Smooth muscle cell of the brain vasculature (primary cell): ENCODE measurements around the gene SEL1L2.
"Not testable (repeated sequence)": the region's sequence is repeated elsewhere in the genome, so short reads cannot be mapped to it uniquely, and the experiment has no call there.

Source experiments
- DNase-seq: peaks from one replicate; pipeline ENCODE4 v3.0.0-alpha.2; 2012; ENCODE audit warnings: low read depth, low spot score

The SEL1L2 gene, protein sequence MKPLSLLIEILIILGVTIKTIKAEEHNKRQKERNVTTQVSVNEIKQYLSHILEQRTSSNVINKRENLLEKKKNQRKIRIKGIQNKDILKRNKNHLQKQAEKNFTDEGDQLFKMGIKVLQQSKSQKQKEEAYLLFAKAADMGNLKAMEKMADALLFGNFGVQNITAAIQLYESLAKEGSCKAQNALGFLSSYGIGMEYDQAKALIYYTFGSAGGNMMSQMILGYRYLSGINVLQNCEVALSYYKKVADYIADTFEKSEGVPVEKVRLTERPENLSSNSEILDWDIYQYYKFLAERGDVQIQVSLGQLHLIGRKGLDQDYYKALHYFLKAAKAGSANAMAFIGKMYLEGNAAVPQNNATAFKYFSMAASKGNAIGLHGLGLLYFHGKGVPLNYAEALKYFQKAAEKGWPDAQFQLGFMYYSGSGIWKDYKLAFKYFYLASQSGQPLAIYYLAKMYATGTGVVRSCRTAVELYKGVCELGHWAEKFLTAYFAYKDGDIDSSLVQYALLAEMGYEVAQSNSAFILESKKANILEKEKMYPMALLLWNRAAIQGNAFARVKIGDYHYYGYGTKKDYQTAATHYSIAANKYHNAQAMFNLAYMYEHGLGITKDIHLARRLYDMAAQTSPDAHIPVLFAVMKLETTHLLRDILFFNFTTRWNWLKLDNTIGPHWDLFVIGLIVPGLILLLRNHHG

DNA sequence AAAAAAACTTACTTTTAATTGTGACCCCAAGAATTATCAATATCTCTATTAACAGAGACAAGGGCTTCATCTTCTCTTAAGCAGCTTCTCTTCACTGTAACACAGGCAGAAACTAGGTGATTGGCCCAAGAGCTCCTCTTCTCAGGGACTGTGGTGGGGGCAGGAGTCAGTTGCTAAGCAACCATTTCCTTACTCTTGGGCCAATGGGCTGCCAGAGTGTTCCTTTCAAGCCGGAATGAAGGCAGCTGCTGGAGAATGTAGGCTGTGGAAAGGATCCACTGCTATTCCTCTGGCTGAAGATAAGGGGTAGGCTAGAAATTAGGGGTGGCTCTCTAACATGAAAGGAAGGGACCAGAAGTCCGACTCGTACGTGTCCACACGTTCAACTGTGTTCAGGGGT is at the start of gene SEL1L2:
TSS of gene SEL1L2 (minus strand) at position 150 of the 400 bp plus-strand sequence. CDS start at position 70, 80 bp downstream.
- DNase-seq, result no peak

DNA sequence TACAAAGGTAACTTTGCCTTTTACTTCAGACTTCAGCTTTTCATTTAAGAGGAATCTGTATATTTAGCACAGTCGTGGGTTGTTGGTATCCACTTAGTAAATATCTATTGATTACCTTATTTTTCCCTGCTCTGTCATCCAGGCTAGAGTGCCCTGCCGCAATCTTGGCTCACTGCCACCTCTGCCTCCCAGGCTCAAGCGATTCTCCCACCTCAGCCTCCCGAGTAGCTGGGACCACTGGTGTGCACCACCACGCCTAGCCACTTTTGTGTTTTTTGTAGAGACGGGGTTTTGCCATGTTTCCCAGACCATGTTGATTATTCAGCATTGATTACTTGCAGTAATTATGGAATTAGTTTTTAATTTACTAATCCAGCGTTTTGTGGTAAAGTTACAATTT is 46.2 kb upstream of the SEL1L2 start:
- no peak for DNase-seq

DNA sequence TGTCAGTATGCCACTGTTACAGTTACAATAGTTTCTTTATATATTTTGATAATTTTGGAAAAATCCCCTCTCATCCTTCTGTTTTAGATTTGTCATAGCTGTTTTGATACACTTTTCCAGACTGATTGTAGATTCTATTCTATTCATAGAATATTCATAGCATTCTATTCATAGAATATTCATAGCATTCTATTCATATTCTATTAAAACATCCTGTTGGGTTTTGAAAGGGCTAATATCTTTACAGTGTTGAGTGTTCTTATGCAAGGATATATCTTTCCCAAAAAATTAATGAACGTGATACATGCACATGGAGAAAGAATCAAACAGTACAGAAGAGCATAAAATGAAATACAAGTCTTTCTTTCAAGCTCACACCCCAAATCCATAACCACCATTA is 42.9 kb upstream of the SEL1L2 start:
- no peak for DNase-seq

DNA sequence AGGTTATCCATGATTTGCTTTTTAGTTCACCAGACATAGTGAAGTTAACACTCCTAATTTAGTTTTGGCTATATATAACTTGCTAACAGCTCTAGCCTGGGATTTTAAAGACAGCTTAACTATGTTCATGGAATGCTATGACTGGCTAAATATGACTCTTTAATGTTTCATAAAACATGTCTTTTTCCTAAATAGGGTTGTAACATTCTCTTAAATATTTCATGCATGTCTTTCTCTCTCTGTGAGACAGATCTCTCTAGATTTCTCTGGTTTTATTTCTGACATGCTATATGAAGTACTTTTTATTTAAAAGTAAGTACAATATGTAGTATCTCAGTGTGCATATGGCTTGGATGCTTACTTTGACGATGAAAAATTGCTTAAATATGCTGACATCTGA is 40.6 kb upstream of the SEL1L2 start:
- DNase-seq, result no peak

DNA sequence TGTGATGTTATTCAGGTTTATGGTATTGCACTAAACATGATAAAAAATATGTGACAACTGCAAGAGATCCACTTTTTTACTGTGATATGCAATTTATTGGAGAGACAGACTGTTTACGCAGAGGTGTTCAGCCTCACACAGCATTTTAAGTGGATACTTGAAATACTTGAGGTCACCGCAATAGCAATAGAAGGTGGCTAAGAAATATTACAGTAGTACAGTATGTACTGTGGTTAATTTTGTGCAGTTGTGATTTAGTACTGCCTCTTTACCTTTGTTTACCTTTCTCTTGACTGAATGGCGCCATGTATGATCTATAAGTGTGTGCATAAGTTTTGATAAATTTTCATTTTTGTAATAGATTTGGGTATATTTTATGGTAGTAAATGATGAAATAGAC is 22.3 kb upstream of the SEL1L2 start:
- no peak for DNase-seq

DNA sequence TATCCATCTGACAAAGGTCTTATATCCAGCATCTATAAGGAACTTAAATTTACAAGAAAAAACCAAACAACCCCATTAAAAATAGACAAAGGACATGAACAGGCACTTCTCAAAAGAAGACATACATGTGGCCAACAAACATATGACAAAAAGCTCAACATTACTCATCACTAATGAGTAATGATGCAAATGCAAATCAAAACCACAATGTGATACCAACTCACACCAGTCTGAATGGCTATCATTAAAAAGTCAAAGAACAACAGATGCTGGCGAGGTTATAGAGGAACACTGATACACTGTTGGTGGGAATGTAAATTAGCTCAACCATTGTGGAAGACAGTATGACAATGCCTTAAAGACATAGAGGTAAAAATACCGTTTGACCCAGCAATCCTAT is 18.8 kb upstream of the SEL1L2 start:
- no peak for DNase-seq

DNA sequence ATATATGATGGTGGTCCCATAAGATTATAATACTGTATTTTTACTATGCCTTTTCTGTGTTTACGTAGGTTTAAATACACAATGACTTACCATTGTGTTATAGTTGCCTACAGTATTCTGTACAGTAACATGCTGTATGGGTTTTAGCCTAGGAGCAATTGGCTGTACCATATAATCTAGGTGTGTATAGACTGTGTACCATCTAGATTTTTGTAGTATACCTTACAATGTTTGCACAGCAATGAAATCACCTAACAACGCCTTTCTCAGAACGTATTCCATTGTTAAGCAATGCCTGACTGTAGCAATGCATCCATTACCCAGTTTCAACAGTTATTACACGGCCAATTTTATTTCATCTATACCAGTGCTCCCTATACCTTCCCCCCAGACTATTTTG is 15.6 kb upstream of the SEL1L2 start:
- DNase-seq, result no peak

DNA sequence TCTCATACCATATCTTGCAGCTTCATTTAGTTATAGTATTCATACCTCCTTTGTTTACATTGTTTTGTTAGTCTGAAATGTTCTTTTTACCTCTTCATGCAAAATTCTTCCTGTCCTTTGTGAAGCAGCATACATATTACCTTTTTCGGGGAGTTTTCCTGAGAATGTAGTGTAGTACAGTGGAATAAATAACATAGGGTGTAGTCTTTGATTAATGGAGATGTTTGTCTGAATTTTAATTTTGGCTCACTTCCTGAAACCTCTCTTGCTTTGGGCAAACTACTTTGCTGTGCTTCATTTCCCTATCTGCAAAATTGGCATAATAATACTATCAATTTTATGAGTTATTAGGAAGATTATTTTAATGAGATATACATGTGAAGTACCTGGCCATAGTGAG is 10.5 kb upstream of the SEL1L2 start:
- DNase-seq, result no peak

DNA sequence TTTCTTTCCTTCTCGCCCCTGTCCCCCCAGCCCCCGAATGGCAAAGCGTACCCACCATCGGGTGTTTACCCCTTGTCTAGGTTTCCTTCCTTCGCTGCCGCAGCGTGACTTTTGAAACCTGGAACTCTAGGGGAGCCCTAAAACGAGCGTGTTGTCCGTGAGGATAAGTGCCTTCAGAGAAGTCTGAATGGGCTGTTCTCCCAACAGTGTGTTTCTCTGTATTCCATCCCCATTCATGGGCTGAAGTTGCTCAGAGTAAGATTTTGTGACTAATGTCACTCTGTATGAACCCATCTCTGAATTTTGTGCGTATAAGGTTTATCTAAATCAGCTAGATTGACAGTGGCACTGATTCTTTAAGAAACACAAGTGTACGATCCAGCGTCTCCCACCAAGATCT is 5.9 kb upstream of the SEL1L2 start:
- no peak for DNase-seq

DNA sequence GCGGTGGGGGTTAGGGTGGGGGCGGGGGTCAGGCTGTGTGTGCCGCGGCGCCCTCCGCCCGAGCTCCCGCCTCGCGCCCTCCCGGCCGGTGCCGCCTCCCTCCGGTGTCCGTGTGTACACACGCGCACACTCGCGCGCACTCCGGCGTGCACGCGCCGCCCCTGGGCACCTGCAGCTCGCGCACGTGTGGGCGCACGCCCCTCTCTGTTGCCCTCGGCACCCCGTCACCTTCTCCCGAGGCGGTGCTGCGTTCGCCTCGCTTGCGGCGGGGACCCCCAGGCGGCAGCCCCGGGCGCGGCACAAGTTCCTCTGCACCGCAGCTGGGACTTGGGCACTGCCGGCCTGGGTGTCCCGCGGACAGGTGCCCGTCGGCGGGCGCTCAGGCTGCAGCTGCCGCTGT is 5.4 kb upstream of the SEL1L2 start:
- DNase-seq, result no peak

DNA sequence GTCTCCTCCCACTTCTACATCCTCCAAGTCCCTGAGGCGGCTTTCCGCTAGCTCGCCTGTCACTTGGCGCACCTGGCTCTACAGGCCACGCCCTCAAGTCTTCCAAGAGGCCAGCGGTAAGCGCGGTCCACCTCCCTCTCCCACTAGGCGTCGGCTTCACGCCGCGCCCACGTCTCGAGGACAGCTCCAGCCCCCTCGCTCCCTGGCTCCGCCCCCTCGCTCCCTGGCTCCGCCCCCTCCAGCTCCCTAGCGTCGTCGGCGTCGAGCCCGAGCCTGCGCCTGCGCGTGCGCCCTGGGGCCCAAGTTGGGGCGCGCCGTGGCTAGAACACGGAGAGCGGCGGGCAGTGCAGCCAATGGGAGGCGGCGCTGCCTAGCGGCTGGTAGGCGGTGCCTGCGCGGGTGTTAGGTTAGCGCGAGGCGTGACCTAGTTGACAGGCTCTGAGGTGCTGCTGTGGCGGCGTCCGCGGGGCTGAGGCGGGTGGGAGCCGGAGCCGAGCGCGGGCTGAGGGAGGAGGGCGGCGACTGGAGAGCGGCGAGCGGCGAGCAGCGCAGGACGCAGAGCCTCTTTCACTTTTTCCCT is 4.8 kb upstream of the SEL1L2 start, which contains the start of gene MACROD2:
TSS of gene MACROD2 (plus strand) at position 431 of the 580 bp plus-strand sequence.
- DNase-seq, result peak; percentile 72

DNA sequence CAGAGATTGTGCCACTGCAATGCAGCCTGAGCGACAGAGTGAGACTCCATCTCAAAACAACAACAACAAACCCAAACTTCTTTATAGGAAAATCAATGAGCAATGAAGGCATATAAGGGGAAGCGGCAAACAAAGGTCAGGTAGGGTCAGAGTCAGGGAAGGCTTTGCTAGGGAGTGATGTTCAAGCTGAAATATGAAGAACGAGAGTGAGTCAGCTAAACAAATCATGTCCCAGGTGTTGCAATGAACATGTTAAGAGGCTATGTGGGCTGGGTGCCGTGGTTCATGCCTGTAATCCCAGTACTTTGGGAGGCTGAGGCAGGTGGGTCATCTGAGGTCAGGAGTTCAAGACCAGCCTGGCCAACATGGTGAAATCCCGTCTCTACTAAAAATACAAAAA is 1.5 kb upstream of the SEL1L2 start:
- not testable (repeated sequence) for DNase-seq

DNA sequence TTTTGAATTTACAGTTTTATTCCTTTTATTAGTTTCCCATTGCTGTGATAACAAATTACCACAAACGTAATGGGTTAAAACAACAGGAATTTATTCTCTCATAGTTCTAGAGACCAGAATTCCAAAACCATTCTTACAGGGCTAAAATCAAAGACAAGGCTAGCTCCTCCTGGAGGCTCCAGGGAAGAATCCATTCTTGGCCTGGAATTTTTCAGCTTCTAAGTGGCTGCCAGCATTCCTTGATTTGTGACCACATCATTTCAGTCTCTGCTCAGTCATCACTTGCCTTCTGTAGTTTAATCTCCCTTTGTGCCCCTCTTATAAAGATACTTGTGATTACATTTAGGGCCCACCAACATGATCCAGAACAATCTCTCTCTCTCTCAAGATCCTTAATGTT is 897 bp upstream of the SEL1L2 start:
- DNase-seq, result no peak

DNA sequence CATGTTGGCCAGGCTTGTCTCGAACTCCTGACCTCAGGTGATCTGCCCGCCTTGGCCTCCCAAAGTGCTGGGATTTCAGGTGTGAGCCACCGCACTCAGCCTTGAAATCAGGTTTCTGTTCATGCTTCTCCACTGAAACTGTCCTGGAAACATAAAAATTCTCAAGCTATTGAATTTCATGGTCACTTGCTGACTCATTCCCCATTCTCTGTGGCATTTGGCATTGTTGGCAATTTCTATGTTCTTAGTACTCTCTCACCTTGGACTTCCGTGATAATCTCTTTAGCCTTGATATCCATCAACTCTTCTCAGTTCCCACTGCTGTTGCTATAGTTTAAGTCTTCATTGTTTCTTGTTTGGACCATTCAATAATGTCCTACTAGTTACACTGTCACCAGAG is 6.2 kb downstream of the SEL1L2 start:
- DNase-seq, result no peak

DNA sequence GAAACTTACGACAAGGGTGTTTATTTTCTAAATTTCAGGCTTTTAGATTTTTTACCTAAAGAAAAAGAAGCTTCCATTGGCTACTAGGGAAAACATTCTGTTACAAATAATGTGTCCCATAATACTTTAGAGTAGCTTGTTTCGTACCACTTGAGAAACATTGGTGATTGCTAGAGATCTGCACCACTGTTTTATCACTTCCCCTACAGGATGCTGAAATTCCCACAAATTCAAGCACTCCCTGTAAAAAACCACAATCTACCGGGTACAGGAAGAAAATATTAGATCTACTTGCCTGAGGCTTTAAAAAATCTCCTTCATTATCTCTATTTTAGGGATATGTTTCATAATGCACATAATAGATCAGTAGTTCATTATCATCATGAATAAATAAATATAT is 29.9 kb downstream of the SEL1L2 start:
- DNase-seq, result no peak

DNA sequence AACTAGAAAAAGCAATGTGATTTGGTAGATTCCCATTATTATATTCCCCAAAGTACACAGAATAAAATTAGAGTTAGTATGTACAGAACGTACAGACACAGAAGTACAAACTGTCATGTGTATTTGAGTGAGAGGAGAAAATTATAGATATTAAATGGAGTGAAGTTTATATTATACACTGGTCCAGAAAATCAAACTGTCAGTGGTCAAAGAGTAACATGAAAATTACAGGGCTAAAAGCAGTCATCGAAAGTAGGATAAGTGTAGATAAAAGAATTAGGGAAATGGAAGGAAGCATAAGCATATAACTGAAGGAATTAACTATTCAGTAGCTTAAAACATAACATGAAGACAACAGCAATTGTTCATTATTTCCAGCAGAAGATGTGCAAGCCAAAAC is 30.3 kb downstream of the SEL1L2 start:
- no peak for DNase-seq

DNA sequence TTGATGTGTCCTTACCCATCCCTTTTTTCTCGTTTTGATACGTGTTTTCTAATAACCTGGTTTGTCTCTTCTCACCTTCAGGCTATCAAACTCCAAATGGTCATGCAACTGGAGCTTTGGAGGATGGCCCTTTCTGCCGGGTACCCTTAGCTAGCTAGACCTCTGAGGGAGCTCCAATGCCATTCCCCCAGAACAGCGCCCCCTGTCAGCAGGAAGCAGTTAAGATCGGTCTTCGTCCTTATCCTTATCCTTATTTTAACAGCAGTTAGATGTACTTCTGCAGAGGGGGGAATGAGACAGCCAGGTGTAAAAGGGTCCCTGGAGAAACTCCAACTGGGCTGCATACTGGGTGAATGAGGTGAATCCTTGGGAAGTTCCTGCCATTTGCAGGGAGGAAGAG is 37.2 kb downstream of the SEL1L2 start:
- DNase-seq, result no peak

DNA sequence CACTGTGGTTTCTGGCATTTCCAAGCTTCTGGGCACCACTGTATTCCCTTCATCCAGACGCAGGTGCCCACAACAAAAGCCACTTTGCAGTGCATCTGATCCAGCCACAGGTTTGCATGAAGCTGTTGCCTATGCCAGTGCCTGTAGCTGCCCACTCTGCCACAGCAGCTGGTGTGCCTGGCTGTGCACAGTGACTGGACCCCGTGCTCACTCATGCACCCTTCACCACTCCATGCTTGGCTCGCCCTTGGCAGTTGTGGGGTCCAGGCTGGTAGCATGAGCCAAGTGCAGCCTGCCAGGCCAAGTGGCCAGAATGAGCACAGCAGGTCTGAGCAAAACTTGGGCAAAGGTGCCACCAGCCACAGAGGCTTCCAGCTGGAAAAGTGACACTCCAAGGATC is 42.7 kb downstream of the SEL1L2 start:
- DNase-seq, result no peak

DNA sequence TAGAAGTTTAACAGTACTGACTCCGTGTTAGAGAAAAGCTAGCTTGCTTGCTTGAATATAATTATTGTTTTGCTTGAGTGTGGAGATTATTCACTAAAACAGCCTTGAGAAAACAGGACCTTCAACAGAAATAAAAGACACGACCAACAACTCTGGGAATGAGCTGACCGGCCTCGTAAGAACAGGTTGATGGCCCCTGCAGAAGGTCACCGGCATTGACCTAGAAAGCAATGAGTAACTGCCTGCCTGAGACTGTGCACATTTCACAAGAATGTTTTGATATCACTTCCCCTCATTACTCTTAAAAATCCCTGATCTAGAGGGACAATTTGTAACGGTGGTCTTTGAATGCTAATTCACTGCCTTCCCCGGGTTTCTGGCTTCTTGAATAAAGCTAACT is 49.4 kb downstream of the SEL1L2 start:
- DNase-seq, result no peak

DNA sequence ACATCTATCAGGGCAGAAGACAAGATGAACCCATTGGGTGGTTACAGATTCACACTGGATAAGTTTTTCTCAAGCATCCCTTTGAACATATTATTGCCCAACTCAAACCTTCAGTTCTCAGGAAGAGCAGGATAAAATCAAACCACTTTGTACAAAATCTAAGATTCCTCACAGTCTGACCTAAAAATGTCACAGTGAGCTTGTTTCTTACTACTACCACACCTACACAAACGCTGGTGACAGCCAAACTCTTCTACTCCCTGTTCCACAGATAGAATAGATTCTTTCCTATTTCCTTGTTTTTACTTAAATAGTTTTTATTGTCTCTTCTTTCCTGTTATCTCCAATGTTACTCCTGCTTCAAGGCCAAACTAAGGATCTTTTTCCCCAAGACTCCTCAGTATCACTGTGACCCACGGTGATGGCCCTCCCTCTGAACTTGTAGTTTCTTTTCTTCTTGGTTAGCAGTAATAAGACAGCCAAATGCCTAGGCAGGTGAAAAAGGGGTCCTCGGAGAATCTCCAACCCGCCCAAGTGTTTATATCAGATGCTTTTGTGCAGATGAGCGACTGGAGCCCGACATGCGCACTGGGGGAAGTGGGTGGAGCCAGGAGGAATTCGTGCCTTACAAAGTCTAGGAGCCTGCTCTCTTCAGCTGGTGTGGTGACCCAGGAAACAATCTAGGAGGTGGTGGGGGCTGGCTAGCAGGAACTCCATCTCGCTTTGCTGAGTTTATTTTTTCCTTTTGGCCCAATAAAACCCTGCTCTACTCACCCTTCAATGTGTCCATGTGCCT is 53.4 kb downstream of the SEL1L2 start:
- DNase-seq, result no peak

DNA sequence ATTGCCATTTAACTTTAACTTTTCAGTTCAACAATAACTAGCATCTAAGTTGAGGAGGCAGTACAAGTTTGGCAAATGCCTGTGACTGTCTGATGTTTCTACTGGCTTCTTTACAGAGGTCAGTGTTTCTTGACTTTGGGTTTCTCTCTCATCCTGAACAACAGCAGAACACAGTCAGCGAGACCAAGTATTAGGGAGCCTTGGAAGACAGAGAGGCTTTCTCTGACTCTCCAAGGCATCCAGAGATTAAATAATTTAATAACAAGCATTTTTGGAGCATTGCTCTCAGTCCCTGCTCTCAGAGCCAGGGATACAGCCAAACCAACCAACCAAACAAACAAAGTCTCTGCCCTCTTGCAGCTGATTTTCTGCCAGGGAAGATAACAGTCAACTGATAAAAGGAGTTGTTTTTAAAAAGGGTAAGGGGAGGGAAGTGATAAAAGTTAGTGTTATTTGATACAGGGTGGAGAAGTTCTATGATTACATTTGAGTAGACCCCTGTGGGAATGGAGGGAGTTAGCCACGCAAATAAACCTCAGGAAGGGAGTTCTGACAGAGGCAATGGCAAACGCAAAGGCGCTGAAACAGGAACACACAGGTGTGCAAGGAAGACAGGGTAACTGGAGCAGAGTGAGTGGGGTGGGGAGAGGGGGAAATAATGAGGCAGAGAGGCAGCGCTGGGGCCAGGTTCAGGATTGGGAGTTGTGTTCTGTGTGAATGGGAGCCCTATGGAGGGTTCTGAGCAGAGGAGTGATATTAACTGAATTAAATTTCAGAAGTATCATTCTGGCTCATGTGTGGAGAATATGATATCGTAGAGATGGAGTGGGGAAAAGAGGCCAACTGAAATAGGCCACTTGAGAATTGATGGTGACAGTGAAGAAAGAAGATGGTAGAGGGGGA is 55.2 kb downstream of the SEL1L2 start:
- no peak for DNase-seq
